H1 (cell line): ENCODE measurements around the gene DYRK1A. TPM values are rescaled to one million over a fixed set of nuclear protein-coding genes. Genes with fewer than 3 reads are reported as not detected.

Experiments used
- CTCF ChIA-PET: fragments of 300-600 bp; sonication (Branson Sonifier 250); formaldehyde crosslinking; loops from one replicate; lab custom pipeline; 2021; ENCODE audit not compliant: partially characterized antibody; lab: Charles Lee
- POLR2A ChIA-PET: fragments of 300-600 bp; sonication (Branson Sonifier 250); formaldehyde crosslinking; loops from one replicate; lab custom pipeline; 2021; ENCODE audit warnings: inconsistent platforms; ENCODE audit not compliant: partially characterized antibody; lab: Charles Lee
- DNase-seq, 2 experiments: peaks; one replicate each; pipeline versions ENCODE4 v3.0.0 to v3.0.0-alpha.2; 2010 to 2022; ENCODE audit warnings: low spot score in 2 of 2, low read depth in 1 of 2, mixed read lengths in 1 of 2
- FAIRE-seq: peaks from 2 replicates; lab custom pipeline; 2011; peaks lifted over from hg19 to GRCh38; lab: Jason Lieb, UNC
- H2AFZ ChIP-seq: 2 replicates; pipeline ENCODE4 v1.8.1; 2012; ENCODE audit warnings: low read length, inconsistent platforms
- H2AK5ac ChIP-seq: 2 replicates; pipeline ENCODE4 v1.6.1; 2013; ENCODE audit warnings: low read depth, low read length
- H2BK120ac ChIP-seq: replicated peaks from 2 replicates; pipeline ENCODE3; 2013; ENCODE audit warnings: low read depth, low read length, inconsistent platforms
- H2BK12ac ChIP-seq: 2 replicates; pipeline ENCODE4 v1.6.1; 2013; ENCODE audit warnings: low read depth, low read length
- H2BK15ac ChIP-seq: 2 replicates; pipeline ENCODE4 v1.6.1; 2013; ENCODE audit warnings: low read length
- H2BK20ac ChIP-seq: 2 replicates; pipeline ENCODE4 v1.6.1; 2013; ENCODE audit warnings: low read length
- H2BK5ac ChIP-seq: 2 replicates; pipeline ENCODE4 v1.6.1; 2013; ENCODE audit warnings: low read depth, low read length
- H3K14ac ChIP-seq: 2 replicates; pipeline ENCODE4 v1.6.1; 2013; ENCODE audit warnings: inconsistent platforms; ENCODE audit not compliant: insufficient read length
- H3K18ac ChIP-seq: 2 replicates; pipeline ENCODE4 v1.6.1; 2013; ENCODE audit warnings: low read length; ENCODE audit errors: extremely low read depth
- H3K23ac ChIP-seq: 2 replicates; pipeline ENCODE4 v1.6.1; 2013; ENCODE audit warnings: inconsistent platforms; ENCODE audit not compliant: insufficient read length
- H3K23me2 ChIP-seq: 2 replicates; pipeline ENCODE4 v1.6.1; 2013; ENCODE audit warnings: low read depth, low read length
- H3K27ac ChIP-seq: 2 replicates; pipeline ENCODE4 v1.6.1; 2011; ENCODE audit warnings: low read depth, low read length, inconsistent platforms
- H3K27me3 ChIP-seq, 4 experiments: replicated peaks in 1 of 4; 1 replicate in 1 of 4; 2 replicates in 3 of 4; pipeline versions ENCODE4 v1.6.1 to v1.8.1; 2011 to 2013; ENCODE audit warnings: low read length in 3 of 4, mild to moderate bottlenecking in 3 of 4, inconsistent platforms in 2 of 4, mixed read lengths in 2 of 4, moderate library complexity in 1 of 4; ENCODE audit not compliant: control insufficient read depth in 3 of 4, insufficient read depth in 3 of 4; ENCODE audit errors: extremely low read depth in 1 of 4
- H3K36me3 ChIP-seq, 4 experiments: 2 replicates each; pipeline versions ENCODE4 v1.6.1 to v1.8.1; 2011 to 2013; ENCODE audit warnings: mild to moderate bottlenecking in 4 of 4, low read length in 3 of 4, moderate library complexity in 2 of 4, control low read depth in 1 of 4, inconsistent platforms in 1 of 4; ENCODE audit not compliant: insufficient read depth in 4 of 4, control insufficient read depth in 2 of 4
- H3K4ac ChIP-seq: replicated peaks from 2 replicates; pipeline ENCODE3; 2013; ENCODE audit warnings: low read length, low read depth, mixed read lengths, inconsistent platforms; ENCODE audit not compliant: insufficient read length
- H3K4me1 ChIP-seq, 4 experiments: replicated peaks in 1 of 4; 1 replicate in 1 of 4; 2 replicates in 3 of 4; pipeline versions ENCODE4 v1.6.1 to v1.8.1; 2011 to 2013; ENCODE audit warnings: low read length in 3 of 4, inconsistent platforms in 2 of 4, mixed read lengths in 1 of 4; ENCODE audit not compliant: insufficient read depth in 4 of 4, control insufficient read depth in 3 of 4
- H3K4me2 ChIP-seq, 2 experiments: 2 replicates each; pipeline versions ENCODE4 v1.6.1 to v1.8.1; 2011 to 2013; ENCODE audit warnings: low read depth in 2 of 2, low read length in 2 of 2, control low read depth in 1 of 2, inconsistent platforms in 1 of 2, mild to moderate bottlenecking in 1 of 2; ENCODE audit not compliant: insufficient read depth in 1 of 2
- H3K4me3 ChIP-seq, 4 experiments: fragments of 200-600, 300-600 bp in 1 of 4; sonication (generic), shearing (Covaris generic), sonication (Bioruptor Twin) in 1 of 4; 2 replicates each; pipeline versions ENCODE4 v1.5.1 to v1.8.1; 2011 to 2016; ENCODE audit warnings: low read length in 4 of 4, low read depth in 3 of 4, control low read depth in 2 of 4, inconsistent platforms in 2 of 4, mild to moderate bottlenecking in 2 of 4, mixed read lengths in 1 of 4, moderate library complexity in 1 of 4; ENCODE audit not compliant: insufficient read depth in 2 of 4; ENCODE audit errors: extremely low read depth in 1 of 4
- H3K56ac ChIP-seq: replicated peaks from 2 replicates; pipeline ENCODE3; 2013; ENCODE audit warnings: low read depth, mild to moderate bottlenecking, mixed read lengths, low read length, inconsistent platforms; ENCODE audit not compliant: insufficient read length
- H3K79me1 ChIP-seq: 2 replicates; pipeline ENCODE4 v1.6.1; 2013; ENCODE audit warnings: low read depth, low read length, control low read depth
- H3K79me2 ChIP-seq, 2 experiments: 2 replicates each; pipeline versions ENCODE4 v1.6.1 to v1.8.1; 2012 to 2013; ENCODE audit warnings: low read length in 2 of 2, mild to moderate bottlenecking in 2 of 2, inconsistent platforms in 1 of 2; ENCODE audit not compliant: insufficient read depth in 2 of 2, control insufficient read depth in 1 of 2
- H3K9ac ChIP-seq, 4 experiments: replicated peaks in 1 of 4; 1 replicate in 1 of 4; 2 replicates in 3 of 4; pipeline versions ENCODE4 v1.6.1 to v1.8.1; 2011 to 2013; ENCODE audit warnings: low read depth in 3 of 4, low read length in 3 of 4, control low read depth in 2 of 4, mild to moderate bottlenecking in 2 of 4, moderate library complexity in 2 of 4, inconsistent platforms in 1 of 4; ENCODE audit errors: extremely low read depth in 1 of 4
- H3K9me3 ChIP-seq, 2 experiments: 2 replicates each; pipeline versions ENCODE4 v1.6.1 to v1.8.1; 2012 to 2013; ENCODE audit warnings: mild to moderate bottlenecking in 2 of 2, moderate library complexity in 2 of 2, control low read depth in 1 of 2, inconsistent platforms in 1 of 2, low read depth in 1 of 2, low read length in 1 of 2, mixed read lengths in 1 of 2; ENCODE audit not compliant: insufficient read depth in 2 of 2
- H4K20me1 ChIP-seq, 2 experiments: replicated peaks in 1 of 2; 2 replicates each; pipeline versions ENCODE3 to v1.8.1; 2011 to 2013; ENCODE audit warnings: inconsistent platforms in 2 of 2, low read length in 2 of 2, mild to moderate bottlenecking in 1 of 2; ENCODE audit not compliant: insufficient read depth in 2 of 2, control insufficient read depth in 1 of 2
- H4K5ac ChIP-seq: 2 replicates; pipeline ENCODE4 v1.6.1; 2013; ENCODE audit warnings: low read length, low read depth, mixed read lengths, inconsistent platforms; ENCODE audit not compliant: insufficient read length
- H4K8ac ChIP-seq: 2 replicates; pipeline ENCODE4 v1.8.0; 2013; ENCODE audit warnings: mild to moderate bottlenecking, moderate library complexity, low read length, inconsistent platforms; ENCODE audit not compliant: insufficient read depth; ENCODE audit errors: extremely low read depth
- H4K91ac ChIP-seq: replicated peaks from 2 replicates; pipeline ENCODE3; 2013; ENCODE audit warnings: low read length, mixed read lengths, inconsistent platforms; ENCODE audit not compliant: insufficient read length
- ATF3 ChIP-seq: IDR thresholded peaks from 2 replicates; pipeline ENCODE4 v1.6.1; 2011; ENCODE audit warnings: low read depth, mild to moderate bottlenecking, low read length; ENCODE audit not compliant: insufficient read depth
- CEBPB ChIP-seq: IDR thresholded peaks from 2 replicates; pipeline ENCODE4 v1.6.1; 2012; ENCODE audit warnings: low read depth, low read length
- CREB1 ChIP-seq: IDR thresholded peaks from 2 replicates; pipeline ENCODE4 v1.6.1; 2012; ENCODE audit warnings: inconsistent platforms
- CTBP2 ChIP-seq: IDR thresholded peaks from 2 replicates; pipeline ENCODE4 v1.7.0; 2011; ENCODE audit warnings: borderline replicate concordance, mild to moderate bottlenecking, moderate library complexity, mixed read lengths, low read length; ENCODE audit not compliant: insufficient read depth, insufficient read length
- EZH2 ChIP-seq: fragments of 200-600 bp; sonication (generic); IDR thresholded peaks from 2 replicates; pipeline ENCODE4 v1.7.1; 2012; ENCODE audit warnings: low read depth, mild to moderate bottlenecking, moderate library complexity, low read length, inconsistent platforms; ENCODE audit not compliant: severe bottlenecking
- GTF2F1 ChIP-seq: IDR thresholded peaks from 2 replicates; pipeline ENCODE4 v1.6.1; 2012; ENCODE audit warnings: low read depth, low read length, improper control_type of control experiment, borderline replicate concordance
- MAFK ChIP-seq: IDR thresholded peaks from 2 replicates; pipeline ENCODE4 v1.6.1; 2012; ENCODE audit warnings: low read depth, mild to moderate bottlenecking, improper control_type of control experiment, low read length
- RBBP5 ChIP-seq: IDR thresholded peaks from 2 replicates; pipeline ENCODE4 v1.7.1; 2012; ENCODE audit warnings: low read depth, mild to moderate bottlenecking, inconsistent platforms, low read length, moderate library complexity, borderline replicate concordance
- RFX5 ChIP-seq: IDR thresholded peaks from 2 replicates; pipeline ENCODE4 v1.6.1; 2011; ENCODE audit warnings: low read depth, low read length, improper control_type of control experiment, borderline replicate concordance
- SP2 ChIP-seq: IDR thresholded peaks from 2 replicates; pipeline ENCODE4 v1.6.1; 2012; ENCODE audit warnings: mild to moderate bottlenecking, low read length, inconsistent platforms
- WGBS, 2 experiments: shearing (Covaris generic) in 1 of 2; methylation state at CpG; one replicate each; pipeline versions ENCODE4 v1.1.6 to v1.1.7; 2013 to 2015; ENCODE audit warnings: low lambda C conversion rate in 2 of 2, mixed read lengths in 2 of 2, inconsistent platforms in 1 of 2, low coverage in 1 of 2, missing lambda C conversion rate in 1 of 2; ENCODE audit not compliant: insufficient replicate concordance in 2 of 2, insufficient coverage in 1 of 2, insufficient read length in 1 of 2; ENCODE audit errors: extremely low coverage in 1 of 2, missing lambda C conversion rate in 1 of 2; 5-methylcytosine and 5-hydroxymethylcytosine counted together
- polyA plus RNA-seq, 7 experiments: library from polyadenylated mRNA; depleted of rRNA in 3 of 7; stranded (reverse) in 5 of 7; unstranded in 2 of 7; fragments of >200 nt in 5 of 7; fragments of 200-250 nt in 2 of 7; gene quantifications; 1 replicate in 5 of 7; 2 replicates in 1 of 7; 4 replicates in 1 of 7; pipeline versions ENCODE4 v1.2.1 to v1.2.3, GENCODE V29; 2011 to 2013; ENCODE audit warnings: missing spikeins in 2 of 7, mixed read lengths in 2 of 7
- total RNA-seq: library from RNA; stranded (reverse); fragmentation: NEBNext Ultra II Directional; extraction: Animal tissue kit (Norgen Biotek cat#: 25700); gene quantifications from 2 replicates; pipeline ENCODE4 v1.2.1, GENCODE V29; 2021

DYRK1A gene
- total and polyA plus RNA-seq, 2 of the 8 experiments (the other 6 are each of a cell fraction or from before 2014, with no cell fraction given), result 61.1 to 62.2 TPM

DNA sequence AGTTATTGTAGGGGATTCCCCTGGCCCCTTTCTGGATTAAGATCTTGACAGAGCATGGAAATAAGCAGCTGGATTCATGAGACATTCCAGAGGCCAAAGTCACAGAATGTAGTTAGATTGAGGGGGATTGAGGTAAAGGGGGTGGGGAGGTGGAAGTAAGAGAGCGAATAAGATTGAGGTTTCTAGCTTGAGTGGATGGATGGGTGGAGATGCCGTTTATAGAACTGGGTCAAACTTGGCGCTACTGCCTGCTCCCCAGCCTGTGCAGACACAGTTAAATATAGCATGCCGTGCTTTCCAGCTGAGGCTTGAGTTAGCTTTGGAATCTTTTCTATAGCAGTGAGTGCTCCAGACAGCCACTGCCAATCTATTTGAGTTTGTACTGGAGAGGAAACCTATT is 85.7 kb downstream of the DYRK1A start:
- no peaks in the 10 kb centered on the region for H3K27me3 ChIP-seq
- POLR2A ChIA-PET, result interaction anchor here (0.6 to 1.6 kb wide), 5 partner anchors 21 to 329 kb away, joined by 3 to 7 read pairs (median 3); no protein-coding TSS in a partner anchor
- H3K9ac ChIP-seq, result no peak overlapping the region
- no peak overlapping the region for H4K8ac ChIP-seq
- H3K36me3 ChIP-seq, result peaks cover 0 to 4% (median 0%) of the 10 kb centered on the region in 4 experiments; a peak in 2 of 8 replicates
- H3K23me2 ChIP-seq, result no peaks in the 10 kb centered on the region
- peaks cover 2 to 19% (median 13%) of the 10 kb centered on the region in 4 experiments; a peak in 6 of 7 replicates for H3K4me1 ChIP-seq
- H3K23ac ChIP-seq, result no peak overlapping the region
- H2BK20ac ChIP-seq, result no peak overlapping the region
- TF ChIP-seq SP2 (no peak), CREB1 (no peak), MAFK (no peak), CTBP2 (no peak), RBBP5 (no peak), EZH2 (no peak), ATF3 (no peak), CEBPB (no peak), RFX5 (no peak), GTF2F1 (no peak)
- H4K91ac ChIP-seq, result no peak overlapping the region
- no peak overlapping the region for H3K4me3 ChIP-seq
- H2BK15ac ChIP-seq, result no peak overlapping the region
- FAIRE-seq (no peak), DNase-seq (no peak)
- no peak overlapping the region for H3K4ac ChIP-seq
- no peak overlapping the region for H2AK5ac ChIP-seq
- no peak overlapping the region for H2AFZ ChIP-seq
- peaks cover 17% of the 10 kb centered on the region for H3K79me1 ChIP-seq
- no peak overlapping the region for H2BK120ac ChIP-seq
- CTCF ChIA-PET, result interaction anchor here (0.9 to 2.5 kb wide), 3 partner anchors 11 to 13 kb away, joined by 3 to 11 read pairs (median 3); no protein-coding TSS in a partner anchor
- H4K5ac ChIP-seq, result no peak overlapping the region
- peak overlapping the region in 1 of 2 experiments; percentile 15; a peak in 2 of 4 replicates for H3K4me2 ChIP-seq
- no peak overlapping the region for H3K56ac ChIP-seq
- no peak overlapping the region for H3K18ac ChIP-seq
- no peak overlapping the region for H3K27ac ChIP-seq
- H3K79me2 ChIP-seq, result peaks cover 18 to 98% of the 10 kb centered on the region in 2 experiments
- H3K14ac ChIP-seq, result no peak overlapping the region
- no peak overlapping the region for H2BK5ac ChIP-seq
- H4K20me1 ChIP-seq, result peaks cover 24 to 32% of the 10 kb centered on the region in 2 experiments
- no peak overlapping the region for H2BK12ac ChIP-seq
- WGBS, 2 experiments, result 80 to 100% methylated on average over 1 to 4 of the region's 4 CpGs
- no peaks in the 10 kb centered on the region for H3K9me3 ChIP-seq
